Right atrium auricular region (tissue), 2 donors: ENCODE results near the gene FOXRED1. TPM values are rescaled to one million over a fixed set of nuclear protein-coding genes. Genes with fewer than 3 reads are reported as not detected.
A peak's percentile ranks its signal among the peaks of the same experiment; 100 is the strongest.
"Not testable (repeated sequence)": the region's sequence is repeated elsewhere in the genome, so short reads cannot be mapped to it uniquely, and the experiment has no call there.

Source experiments
- DNase-seq: peaks from one replicate; pipeline ENCODE4 v3.0.0-alpha.2; 2019; ENCODE audit warnings: low spot score
- H3K27ac ChIP-seq, 2 donors: fragments of 200-600 bp; sonication (generic); 1 replicate in 1 of 2; 2 replicates in 1 of 2; pipeline ENCODE4 v1.5.1; 2016 to 2019
- H3K27me3 ChIP-seq, 2 donors: fragments of 200-600 bp; sonication (generic); one replicate each; pipeline versions ENCODE4 v1.5.1 to v1.6.0; 2017 to 2019
- H3K36me3 ChIP-seq: fragments of 200-600 bp; sonication (generic); one replicate; pipeline ENCODE4 v1.5.1; 2016
- H3K4me1 ChIP-seq, 2 donors: fragments of 200-600 bp; sonication (generic); one replicate each; pipeline versions ENCODE4 v1.5.1 to v1.6.0; 2017 to 2019
- H3K4me3 ChIP-seq, 2 donors: fragments of 200-600 bp; sonication (generic); 1 replicate in 1 of 2; 2 replicates in 1 of 2; pipeline ENCODE4 v1.5.1; 2017 to 2019; ENCODE audit warnings: mild to moderate bottlenecking in 1 of 2, moderate library complexity in 1 of 2
- H3K9me3 ChIP-seq, 2 donors: fragments of 200-600 bp; sonication (generic); one replicate each; pipeline ENCODE4 v1.5.1; 2019
- CTCF ChIP-seq, 2 donors: fragments of 200-600 bp; sonication (generic); IDR thresholded peaks; one replicate each; pipeline ENCODE4 v1.5.1; 2019; ENCODE audit warnings: antibody characterized with exemption in 2 of 2
- total RNA-seq, 2 donors: library from RNA; depleted of rRNA; stranded (reverse); fragments of >200 nt; gene quantifications; one replicate each; pipeline ENCODE4 v1.1.0, GENCODE V29; 2016

FOXRED1 gene
- total RNA-seq, 2 donors from 2014 or later = 19.1 to 26.6 TPM

- Histone ChIP-seq H3K9me3 (no peaks in the 10 kb centered on the region), H3K4me1 (peaks cover 0 to 25% of the 10 kb centered on the region in 2 donors), H3K27me3 (no peaks in the 10 kb centered on the region), H3K4me3 (no peak overlapping the region), H3K27ac (no peak overlapping the region), H3K36me3 (no peaks in the 10 kb centered on the region)
- TF ChIP-seq CTCF (IDR thresholded peaks at IDR 0.05) = peak in 1 of 2 donors; percentile 53
- no peak for DNase-seq
Measured at GRCh38 chr11:126307706-126308105, 38.8 kb downstream of the FOXRED1 start.

GRCh38 chr11:126308271-126308671, 39.3 kb downstream of the FOXRED1 start:
- H3K27ac ChIP-seq = no peak overlapping the region
- H3K4me3 ChIP-seq = no peak overlapping the region
- H3K9me3 ChIP-seq = no peaks in the 10 kb centered on the region
- H3K27me3 ChIP-seq = no peaks in the 10 kb centered on the region
- H3K4me1 ChIP-seq = peaks cover 0 to 21% of the 10 kb centered on the region in 2 donors
- no peak for TF ChIP-seq CTCF (IDR thresholded peaks at IDR 0.05)
- no peaks in the 10 kb centered on the region for H3K36me3 ChIP-seq
- DNase-seq = no peak

- DNase-seq, H3K9me3 ChIP-seq, H3K27me3 ChIP-seq, H3K36me3 ChIP-seq, H3K4me3 ChIP-seq, H3K27ac ChIP-seq: not testable (repeated sequence)
- peaks cover 0 to 17% of the 10 kb centered on the region in 2 donors for H3K4me1 ChIP-seq
Measured at GRCh38 chr11:126308771-126309170, 39.8 kb downstream of the FOXRED1 start.

- peaks cover 0 to 10% of the 10 kb centered on the region in 2 donors for H3K4me1 ChIP-seq
- H3K27ac ChIP-seq = peak overlapping the region in 1 of 2 donors; percentile 2
- H3K9me3 ChIP-seq = no peaks in the 10 kb centered on the region
- H3K36me3 ChIP-seq = no peaks in the 10 kb centered on the region
- H3K27me3 ChIP-seq = no peaks in the 10 kb centered on the region
- DNase-seq = peak; percentile 87
- TF ChIP-seq CTCF (IDR thresholded peaks at IDR 0.05) = peak; percentile 83 to 95
- H3K4me3 ChIP-seq = no peak overlapping the region
Measured at GRCh38 chr11:126310200-126310991, 41.4 kb downstream of the FOXRED1 start.

- Histone ChIP-seq H3K27ac (peak overlapping the region in 1 of 2 donors; percentile 2), H3K27me3 (no peaks in the 10 kb centered on the region), H3K36me3 (no peaks in the 10 kb centered on the region), H3K4me1 (peaks cover 0 to 10% of the 10 kb centered on the region in 2 donors), H3K4me3 (no peak overlapping the region), H3K9me3 (no peaks in the 10 kb centered on the region)
- DNase-seq = no peak
- TF ChIP-seq CTCF (IDR thresholded peaks at IDR 0.05) = no peak
Measured at GRCh38 chr11:126310992-126311310, 42.0 kb downstream of the FOXRED1 start.

- no peaks in the 10 kb centered on the region for H3K36me3 ChIP-seq
- H3K9me3 ChIP-seq = no peaks in the 10 kb centered on the region
- H3K4me1 ChIP-seq = peaks cover 0 to 10% of the 10 kb centered on the region in 2 donors
- H3K4me3 ChIP-seq = no peak overlapping the region
- no peaks in the 10 kb centered on the region for H3K27me3 ChIP-seq
- DNase-seq = no peak
- no peak for TF ChIP-seq CTCF (IDR thresholded peaks at IDR 0.05)
- no peak overlapping the region for H3K27ac ChIP-seq
Measured at GRCh38 chr11:126311401-126312291, 42.7 kb downstream of the FOXRED1 start.
